AG10803 (cell line): ENCODE measurements around the gene RAD51B.

Experiments
- DNase-seq: peaks from one replicate; pipeline ENCODE4 v3.0.0; 2010; ENCODE audit warnings: low read depth
- H3K4me3 ChIP-seq: 2 replicates; pipeline ENCODE4 v1.5.1; 2011; ENCODE audit warnings: mild to moderate bottlenecking, low read length, control low read depth
- CTCF ChIP-seq: conservative IDR thresholded peaks from 2 replicates; pipeline ENCODE4 v1.5.1; 2011; ENCODE audit warnings: mild to moderate bottlenecking, low read length, control low read depth, inconsistent platforms

RAD51B gene

GRCh38 chr14:68756734-68757133 is 937.2 kb downstream of the RAD51B start:
- TF ChIP-seq CTCF: no peak
- H3K4me3 ChIP-seq: no peak overlapping the region
- no peak for DNase-seq

GRCh38 chr14:68757618-68758081 is 938.1 kb downstream of the RAD51B start:
- peak; percentile 68 for DNase-seq
- no peak overlapping the region for H3K4me3 ChIP-seq
- TF ChIP-seq CTCF: no peak

- no peak for DNase-seq
- no peak overlapping the region for H3K4me3 ChIP-seq
- TF ChIP-seq CTCF: no peak
Measured at GRCh38 chr14:68758301-68758700, 938.7 kb downstream of the RAD51B start.

GRCh38 chr14:68759017-68759560 is 939.5 kb downstream of the RAD51B start:
- no peak for TF ChIP-seq CTCF
- DNase-seq: no peak

GRCh38 chr14:68759937-68760336 is 940.4 kb downstream of the RAD51B start:
- no peak for DNase-seq
- H3K4me3 ChIP-seq: no peak overlapping the region
- no peak for TF ChIP-seq CTCF

More at GRCh38 chr14:68759017-68759560, 939.5 kb downstream of the RAD51B start:
- no peak overlapping the region for H3K4me3 ChIP-seq

GRCh38 chr14:68760761-68761160 is 941.2 kb downstream of the RAD51B start:
- DNase-seq: no peak
- no peak overlapping the region for H3K4me3 ChIP-seq
- no peak for TF ChIP-seq CTCF

- no peak for DNase-seq
- no peak for TF ChIP-seq CTCF
- no peak overlapping the region for H3K4me3 ChIP-seq
Measured at GRCh38 chr14:68761391-68761790, 941.8 kb downstream of the RAD51B start.
